IPS-18c (cell line): Measurements from ENCODE around the gene LRRIQ1.

Source experiments
- H3K4me3 ChIP-seq: 2 replicates; pipeline ENCODE4 v1.7.0; 2013; ENCODE audit warnings: low read depth, mild to moderate bottlenecking, low read length, moderate library complexity; ENCODE audit not compliant: insufficient read depth
- H3K9me3 ChIP-seq: one replicate; pipeline ENCODE4 v1.6.1; 2013; ENCODE audit warnings: mild to moderate bottlenecking, low read length, moderate library complexity; ENCODE audit not compliant: control insufficient read depth, insufficient read depth

Gene LRRIQ1

DNA sequence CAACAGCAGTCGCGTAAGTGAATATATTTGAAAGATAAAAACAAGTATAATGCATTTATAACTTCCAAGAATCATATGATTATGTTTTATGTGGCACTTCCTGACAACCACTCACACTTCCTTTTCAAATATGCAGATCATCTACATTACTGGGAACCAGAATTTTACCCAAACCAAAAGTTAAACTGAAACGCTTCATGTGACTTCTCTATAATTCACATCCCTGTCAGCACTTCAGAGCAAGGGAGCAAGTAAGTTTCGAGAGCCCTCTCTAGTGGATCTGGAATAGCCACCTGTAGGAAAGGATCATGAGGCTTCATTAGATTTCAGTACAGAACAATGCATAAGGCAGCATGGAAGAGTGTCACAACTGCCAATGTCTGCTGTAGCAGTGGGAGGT is 230.2 kb downstream of the LRRIQ1 start:
- Histone ChIP-seq H3K9me3 (no peaks in the 10 kb centered on the region), H3K4me3 (no peak overlapping the region)

DNA sequence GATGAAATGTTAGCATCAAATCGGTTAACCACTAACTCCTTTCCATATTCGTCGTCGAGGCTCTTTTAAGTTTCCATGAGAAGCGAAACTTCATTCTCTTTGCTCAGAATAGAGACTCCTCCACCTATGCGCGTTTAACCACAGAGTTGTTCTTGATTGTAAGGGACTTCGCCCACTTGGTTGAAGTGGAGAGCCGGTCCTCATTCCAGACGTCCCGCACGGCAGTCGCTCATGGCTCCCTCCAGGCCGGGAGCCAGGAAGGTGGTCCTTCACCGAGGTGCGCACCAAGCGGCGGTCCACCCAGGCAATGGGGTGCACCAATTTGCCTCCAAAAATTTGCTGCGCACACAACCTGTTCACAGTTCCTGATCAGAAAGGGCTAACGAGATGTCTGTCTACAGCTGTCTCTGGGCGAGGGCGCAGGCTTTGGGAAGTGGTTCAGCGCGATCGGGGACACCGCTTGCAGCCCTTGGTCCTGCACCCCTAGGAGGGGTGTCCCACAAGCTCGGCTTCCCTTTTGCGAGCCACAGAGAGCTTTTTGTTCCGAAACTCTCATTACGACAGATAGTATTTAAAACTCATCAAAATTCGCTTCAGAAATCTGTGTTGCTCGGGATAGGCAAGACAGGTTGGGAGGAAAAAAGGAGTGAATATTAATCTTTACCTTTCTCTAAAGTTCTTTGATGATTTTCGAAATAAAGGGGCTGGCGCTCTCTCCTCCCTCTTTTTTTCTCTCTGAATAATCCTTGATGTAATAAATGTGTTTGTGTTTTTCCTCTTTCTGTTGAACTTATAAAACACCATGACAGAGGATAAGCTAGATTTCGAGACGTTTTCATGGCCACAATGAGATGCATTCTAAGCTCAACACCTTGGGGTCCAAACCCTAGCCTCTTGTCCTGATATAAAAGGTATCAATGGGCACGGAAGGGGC is 237.5 kb downstream of the LRRIQ1 start:
- H3K4me3 ChIP-seq, result peak overlapping the region; percentile 25; the same call in 1 of the 2 replicates
- H3K9me3 ChIP-seq, result no peaks in the 10 kb centered on the region

DNA sequence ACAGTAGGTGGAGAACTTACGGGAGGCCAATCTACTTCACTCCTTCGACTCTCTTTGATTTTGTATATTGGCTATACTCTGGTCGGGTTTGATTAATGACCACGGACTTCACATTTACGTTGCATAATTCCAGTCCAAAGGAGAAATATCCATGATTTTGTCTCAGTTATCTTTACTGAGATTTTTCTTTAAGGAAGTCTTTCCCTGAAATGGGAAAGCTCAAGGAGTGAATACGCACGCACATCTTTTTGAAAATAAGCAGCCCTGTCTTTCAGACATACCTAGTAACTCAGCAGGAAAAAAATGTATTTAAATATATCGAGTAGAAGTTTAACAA is 238.1 kb downstream of the LRRIQ1 start:
- no peak overlapping the region for H3K4me3 ChIP-seq

DNA sequence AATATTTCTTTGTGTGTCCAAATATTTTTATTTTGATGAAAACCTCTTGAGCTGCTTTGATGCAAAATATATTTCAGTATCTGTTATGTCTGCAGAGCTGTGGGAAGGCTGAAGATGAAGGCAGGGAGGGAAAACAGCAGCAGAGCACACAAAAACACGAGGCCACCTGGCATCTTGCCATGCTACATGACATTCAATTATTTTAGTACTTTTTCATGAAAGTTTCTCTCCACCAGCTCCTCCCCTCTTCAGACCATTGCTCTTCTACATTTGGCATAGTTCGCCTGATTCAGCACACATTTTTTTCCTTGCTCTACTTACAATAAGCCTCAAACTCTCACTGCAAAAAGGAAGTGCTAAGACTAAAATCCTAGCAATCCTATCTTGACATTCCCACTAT is 239.2 kb downstream of the LRRIQ1 start:
- no peaks in the 10 kb centered on the region for H3K9me3 ChIP-seq
- no peak overlapping the region for H3K4me3 ChIP-seq

More for the DNA sequence above, 238.1 kb downstream of the LRRIQ1 start:
- no peaks in the 10 kb centered on the region for H3K9me3 ChIP-seq

DNA sequence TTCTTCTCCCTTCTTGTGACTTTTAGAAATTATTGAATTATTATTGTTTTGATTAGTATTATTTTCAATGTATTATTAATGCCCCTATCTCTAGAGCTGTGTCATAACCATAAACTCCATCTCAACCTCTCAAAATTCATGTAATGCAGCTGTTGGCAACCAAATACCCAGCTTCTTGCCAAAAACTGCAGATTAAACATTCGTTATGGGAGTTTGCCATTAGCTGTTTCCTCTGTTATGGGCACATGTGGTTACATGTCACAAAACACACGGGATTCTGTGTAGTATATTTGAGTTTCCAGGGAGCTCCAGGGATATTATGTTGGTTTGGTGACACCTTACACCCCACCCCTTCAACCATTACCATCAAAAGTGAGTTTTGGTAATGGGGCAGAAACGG is 241.0 kb downstream of the LRRIQ1 start:
- no peaks in the 10 kb centered on the region for H3K9me3 ChIP-seq
- H3K4me3 ChIP-seq, result no peak overlapping the region

DNA sequence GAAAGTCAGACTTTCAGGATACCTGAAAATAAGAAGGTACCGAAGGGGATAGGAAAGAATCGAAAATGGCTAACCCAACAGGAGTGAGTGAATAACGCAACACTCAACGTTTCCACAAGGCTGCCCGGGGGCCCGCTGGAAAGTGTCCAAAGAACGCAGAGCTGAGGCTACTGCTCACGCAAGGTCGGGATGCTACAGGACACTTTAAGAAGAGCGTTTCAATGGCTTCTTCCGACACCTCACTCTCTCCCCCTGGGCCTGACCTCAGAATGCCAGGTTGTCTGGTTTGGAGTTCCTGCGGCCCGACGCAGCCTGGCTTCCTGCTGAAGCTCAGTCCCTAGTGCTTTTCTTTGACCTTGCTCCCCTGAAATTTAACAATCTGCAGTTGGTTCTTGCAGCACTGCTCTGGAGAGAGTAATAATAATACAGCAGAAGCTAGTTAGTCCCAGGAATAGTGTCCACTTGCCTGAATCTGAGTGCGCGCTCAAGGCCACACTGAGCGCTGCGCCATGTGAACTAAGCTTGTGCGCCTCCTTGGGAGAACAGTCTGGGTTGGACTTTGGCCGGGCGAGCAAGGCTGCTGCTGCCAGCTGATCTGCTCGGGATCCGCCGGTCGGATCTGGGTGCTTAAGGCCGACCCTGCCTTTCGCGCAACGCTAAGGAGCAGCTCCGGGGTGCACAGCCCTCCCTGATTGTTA is 241.9 kb downstream of the LRRIQ1 start:
- Histone ChIP-seq H3K4me3 (peak overlapping the region; percentile 73; the same call in 1 of the 2 replicates), H3K9me3 (no peaks in the 10 kb centered on the region)

DNA sequence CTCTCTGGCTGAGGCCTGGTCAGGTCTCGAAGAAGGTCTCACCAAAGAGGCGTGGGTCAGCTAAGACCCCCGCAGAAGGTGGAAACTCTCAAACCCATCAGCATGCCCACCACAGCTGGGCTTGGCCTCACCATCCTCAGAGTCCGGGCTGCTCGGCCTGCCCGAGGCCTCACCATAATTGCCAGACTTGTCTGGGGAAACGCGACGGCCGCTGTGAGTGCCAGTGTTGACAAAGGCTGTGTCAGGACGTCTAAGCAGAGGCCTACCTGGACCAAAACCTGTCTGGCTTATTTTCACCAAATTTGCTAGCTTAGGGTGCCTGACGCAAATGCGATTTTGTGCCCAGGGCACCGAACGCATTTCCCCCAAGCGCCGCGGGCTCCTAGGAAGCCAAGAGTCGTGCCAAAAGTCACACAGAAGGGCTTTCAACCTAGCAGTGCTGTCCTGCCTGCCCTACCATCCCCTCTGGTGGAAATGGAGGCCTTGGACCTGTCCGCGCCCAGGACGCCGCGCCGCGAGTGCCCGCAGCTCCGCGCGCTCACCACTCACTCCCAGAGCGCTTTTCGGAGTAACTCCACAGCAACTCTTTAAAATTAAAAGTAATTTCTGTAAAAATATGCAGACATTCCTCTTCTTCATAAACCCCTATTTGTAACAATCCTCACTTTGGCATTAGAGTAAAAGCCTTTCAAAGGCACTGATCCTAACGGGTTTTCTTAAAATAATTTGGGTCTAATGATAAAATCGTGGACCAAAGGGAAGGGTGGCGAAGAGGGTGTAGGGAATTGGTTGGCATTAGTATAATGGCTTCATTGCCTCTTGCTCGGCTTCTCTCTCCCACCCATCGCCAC is 242.7 kb downstream of the LRRIQ1 start:
- peak overlapping the region; percentile 73 for H3K4me3 ChIP-seq

DNA sequence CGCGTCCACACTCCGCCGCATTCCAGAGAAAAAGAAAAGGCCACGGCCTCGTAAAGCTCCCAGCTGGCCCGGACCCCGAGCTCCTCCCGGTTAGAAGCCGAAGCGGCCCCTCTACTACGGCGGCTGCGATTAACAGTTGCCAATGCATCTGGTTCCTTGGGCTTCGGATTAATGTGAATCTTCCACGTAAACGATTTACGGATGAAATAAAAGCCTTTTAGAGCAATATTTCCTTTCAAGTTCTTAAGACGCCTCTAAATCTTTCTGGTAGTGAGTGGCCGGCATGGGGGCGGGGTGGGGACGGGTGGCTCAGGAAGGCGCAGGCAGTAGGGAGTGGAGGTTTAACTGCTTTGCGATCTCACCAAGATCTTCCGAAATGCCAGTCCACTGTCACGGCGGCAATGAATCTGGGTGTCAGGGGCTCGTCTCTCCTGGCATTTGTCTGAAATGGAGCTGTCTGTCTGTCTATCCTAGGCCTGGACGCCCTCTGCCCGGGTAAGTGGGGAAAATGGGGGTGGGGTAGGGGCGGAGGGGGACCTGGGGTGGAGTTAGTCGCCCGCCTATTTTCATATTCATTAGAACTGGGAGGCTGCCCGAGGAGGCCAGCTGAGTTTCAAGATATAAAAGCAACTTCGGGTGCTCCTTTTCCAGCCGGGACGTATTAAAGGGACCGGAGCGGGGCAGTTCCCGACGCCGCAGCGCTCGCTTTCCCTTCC is 243.5 kb downstream of the LRRIQ1 start:
- H3K4me3 ChIP-seq, result peak overlapping the region; percentile 73
- no peaks in the 10 kb centered on the region for H3K9me3 ChIP-seq

More for the DNA sequence above, 242.7 kb downstream of the LRRIQ1 start:
- H3K9me3 ChIP-seq, result no peaks in the 10 kb centered on the region

DNA sequence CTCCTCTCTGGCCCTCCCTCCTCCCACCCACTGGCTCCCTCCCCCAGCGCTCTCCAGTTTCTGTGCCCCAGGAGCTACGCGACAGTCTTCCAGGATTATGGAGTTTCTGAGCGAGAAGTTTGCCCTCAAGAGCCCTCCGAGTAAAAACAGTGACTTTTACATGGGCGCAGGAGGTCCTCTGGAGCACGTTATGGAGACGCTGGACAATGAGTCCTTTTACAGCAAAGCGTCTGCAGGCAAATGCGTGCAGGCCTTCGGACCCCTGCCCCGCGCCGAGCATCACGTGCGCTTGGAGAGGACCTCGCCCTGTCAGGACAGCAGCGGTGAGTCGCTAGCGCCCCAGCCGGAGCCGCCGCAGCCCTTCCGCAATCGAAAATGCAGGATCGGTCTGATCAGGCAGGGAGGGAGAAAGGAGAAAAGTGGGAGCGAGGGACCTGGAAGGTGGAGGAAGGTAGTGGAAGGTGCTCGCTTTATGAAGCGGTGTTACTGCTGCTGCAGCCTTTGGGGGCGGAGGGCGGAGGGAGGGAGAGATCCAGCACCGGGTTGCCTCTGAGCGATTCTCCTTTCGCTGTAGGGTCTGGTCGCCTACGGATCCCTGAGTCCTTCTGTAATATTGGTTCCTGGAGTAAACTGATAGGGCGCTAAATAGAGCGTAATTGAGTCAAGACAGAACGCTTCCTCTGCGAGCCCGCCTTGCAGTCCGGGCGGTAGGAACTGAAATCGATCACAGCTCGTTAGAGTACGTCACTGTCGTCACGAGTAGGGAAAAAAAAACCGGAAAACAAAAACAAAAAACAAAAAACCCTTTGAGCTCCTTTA is 244.2 kb downstream of the LRRIQ1 start, which contains the start of gene ALX1:
ALX1 (plus strand) TSS at position 56 of the 819 bp plus-strand sequence; CDS start at position 98, 42 bp downstream.
- Histone ChIP-seq H3K4me3 (peak within 1 kb of the TSS; percentile 73), H3K9me3 (no peaks in the 10 kb centered on the region)

DNA sequence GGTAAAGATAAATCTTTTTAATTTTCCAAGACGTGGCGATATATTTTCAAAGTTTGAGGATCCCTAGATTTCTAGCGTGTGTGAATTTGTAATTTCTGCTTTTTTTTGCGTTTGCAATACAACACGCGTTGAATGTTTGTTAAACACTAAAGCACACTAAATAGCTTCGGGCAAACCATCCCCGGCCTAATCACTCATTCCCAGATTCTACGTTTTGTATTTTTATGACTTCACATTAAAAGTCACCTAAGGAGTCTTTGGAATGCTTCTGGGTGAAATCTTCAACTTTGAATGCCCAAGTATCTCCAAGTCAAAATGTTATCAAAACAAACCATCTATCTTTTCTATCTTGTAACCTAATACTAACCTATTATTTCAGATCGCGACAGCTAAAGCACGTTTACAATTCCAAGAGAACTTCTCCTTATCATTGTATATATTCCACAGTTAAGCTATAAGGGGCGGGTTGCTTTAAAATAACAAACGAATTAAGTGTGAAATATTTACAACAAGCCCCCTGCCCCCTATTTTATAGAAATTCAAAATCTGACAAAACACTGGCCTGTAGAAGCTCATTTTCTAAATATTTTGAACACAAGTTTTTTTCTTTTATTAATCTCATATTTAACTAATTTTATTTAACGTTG is 245.0 kb downstream of the LRRIQ1 start:
- peak overlapping the region; percentile 73 for H3K4me3 ChIP-seq
- no peaks in the 10 kb centered on the region for H3K9me3 ChIP-seq

DNA sequence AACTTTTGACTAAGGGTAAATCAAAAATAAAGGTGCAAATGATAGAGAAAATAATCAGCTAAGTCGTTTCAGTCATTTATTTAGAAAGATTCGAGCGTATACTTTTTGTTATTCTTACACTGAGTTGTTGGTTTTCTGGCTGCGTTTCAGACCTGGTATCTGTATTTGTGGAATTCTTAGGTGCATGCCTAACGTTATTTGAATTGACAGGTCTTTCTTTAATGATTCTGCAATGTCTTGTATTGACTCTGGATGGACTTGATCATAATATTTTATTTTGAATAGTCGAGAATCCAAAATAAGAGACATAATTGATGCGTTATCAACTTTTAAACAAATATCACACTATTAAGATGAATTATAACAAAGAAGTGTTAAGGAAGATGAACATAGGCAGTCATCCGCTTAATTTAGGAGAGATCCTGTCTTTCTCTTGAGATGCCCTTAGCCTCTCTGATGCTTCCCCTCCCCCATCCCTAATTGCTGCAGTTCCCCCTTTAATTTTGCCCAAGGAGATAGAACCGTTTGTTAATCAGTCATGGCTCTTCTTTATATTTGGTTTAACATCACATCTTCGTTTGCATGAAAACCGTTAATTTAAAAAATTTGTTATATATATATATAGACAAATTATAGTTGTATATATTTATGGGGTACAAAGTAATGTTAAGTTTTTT is 245.6 kb downstream of the LRRIQ1 start:
- no peaks in the 10 kb centered on the region for H3K9me3 ChIP-seq
- no peak overlapping the region; the same call in 1 of the 2 replicates for H3K4me3 ChIP-seq

DNA sequence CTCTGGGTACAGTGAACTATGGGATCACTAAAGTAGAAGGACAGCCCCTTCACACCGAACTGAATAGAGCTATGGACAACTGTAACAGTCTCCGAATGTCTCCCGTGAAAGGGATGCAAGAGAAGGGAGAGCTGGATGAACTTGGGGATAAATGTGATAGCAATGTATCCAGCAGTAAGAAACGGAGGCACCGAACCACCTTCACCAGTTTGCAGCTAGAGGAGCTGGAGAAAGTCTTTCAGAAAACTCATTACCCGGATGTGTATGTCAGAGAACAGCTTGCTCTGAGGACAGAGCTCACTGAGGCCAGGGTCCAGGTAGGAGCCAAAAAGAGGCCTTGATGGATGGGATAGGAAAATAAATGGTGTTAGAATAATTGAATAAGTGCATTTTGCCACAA is 247.4 kb downstream of the LRRIQ1 start:
- no peaks in the 10 kb centered on the region for H3K9me3 ChIP-seq
- no peak overlapping the region for H3K4me3 ChIP-seq
